Suprapubic skin (tissue), 4 donors: ENCODE data around the gene PVR. TPM values are rescaled to one million over a fixed set of nuclear protein-coding genes. Genes with fewer than 3 reads are reported as not detected.
"Not testable (repeated sequence)": the region's sequence is repeated elsewhere in the genome, so short reads cannot be mapped to it uniquely, and the experiment has no call there.

Experiments
- DNase-seq, 2 donors: peaks; one replicate each; pipeline ENCODE4 v3.0.0-alpha.2; 2019; ENCODE audit warnings: low spot score in 2 of 2
- H3K27ac ChIP-seq: fragments of 200-600 bp; sonication (generic); one replicate; pipeline ENCODE4 v1.5.1; 2019
- H3K27me3 ChIP-seq: fragments of 200-600 bp; sonication (generic); one replicate; pipeline ENCODE4 v1.5.1; 2019
- H3K36me3 ChIP-seq: fragments of 200-600 bp; sonication (generic); one replicate; pipeline ENCODE4 v1.5.1; 2019
- H3K4me1 ChIP-seq: fragments of 200-600 bp; sonication (generic); one replicate; pipeline ENCODE4 v1.5.1; 2019
- H3K4me3 ChIP-seq: fragments of 200-600 bp; sonication (generic); one replicate; pipeline ENCODE4 v1.5.1; 2019; ENCODE audit warnings: mild to moderate bottlenecking
- H3K9me3 ChIP-seq: fragments of 200-600 bp; sonication (generic); one replicate; pipeline ENCODE4 v1.5.1; 2019
- EP300 ChIP-seq: sonication (generic); formaldehyde crosslinking; IDR thresholded peaks from one replicate; pipeline ENCODE4 v1.6.1; 2017; ENCODE audit warnings: antibody characterized with exemption
- POLR2A ChIP-seq, 2 donors: fragments of 450-650 bp; IDR thresholded peaks; one replicate each; pipeline ENCODE4 v1.6.1; 2017; ENCODE audit warnings: antibody characterized with exemption in 2 of 2, mild to moderate bottlenecking in 2 of 2, moderate library complexity in 2 of 2
- POLR2AphosphoS5 ChIP-seq, 3 donors: sonication (generic); formaldehyde crosslinking; IDR thresholded peaks; one replicate each; pipeline ENCODE4 v1.6.1; 2017; ENCODE audit warnings: antibody characterized with exemption in 3 of 3
- WGBS: methylation state at CpG from one replicate; pipeline ENCODE4 v1.1.5; 2018; 5-methylcytosine and 5-hydroxymethylcytosine counted together
- total RNA-seq, 4 donors: library from RNA; depleted of rRNA; stranded (reverse); fragments of >200 nt; gene quantifications; one replicate each; pipeline ENCODE4 v1.1.0, GENCODE V29; 2016
- TF ChIP-seq, protein P1 (sequence below), 2 donors: fragments of 200-600 bp in 1 of 2; fragments of 450-650 bp in 1 of 2; sonication (generic) in 1 of 2; IDR thresholded peaks; one replicate each; pipeline ENCODE4 v1.5.1; 2016 to 2019; ENCODE audit warnings: antibody characterized with exemption in 2 of 2, mild to moderate bottlenecking in 1 of 2, moderate library complexity in 1 of 2

PVR gene
- total RNA-seq, 4 donors from 2014 or later: 14.0 to 24.6 (median 15.5) TPM

DNA sequence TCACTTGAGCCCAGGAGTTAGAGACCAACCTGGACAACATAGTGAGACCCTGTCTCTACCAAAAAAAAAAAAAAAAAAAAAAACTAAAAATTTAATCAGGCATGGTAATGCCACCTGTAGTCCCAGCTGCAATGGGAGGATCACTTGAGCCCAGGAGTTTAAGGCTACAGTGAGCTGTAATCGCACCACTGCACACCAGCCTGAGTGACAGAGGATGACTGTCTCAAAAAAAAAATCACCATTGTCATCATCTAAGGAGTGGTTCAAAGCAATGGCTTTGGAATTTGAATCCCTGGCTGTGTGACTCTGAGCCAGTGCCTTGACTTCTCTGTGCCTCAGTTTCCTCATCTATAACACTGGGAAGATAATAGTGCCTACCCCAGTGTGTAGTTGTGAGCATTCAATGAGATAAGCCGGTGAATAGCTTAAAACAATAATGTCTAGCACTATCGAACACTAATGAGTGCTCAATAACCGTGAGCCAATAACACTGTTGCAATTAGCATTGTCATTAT, 18.8 kb upstream of the PVR start:
- Histone ChIP-seq H3K27ac (no peak overlapping the region), H3K4me3 (no peak overlapping the region), H3K36me3 (no peaks in the 10 kb centered on the region), H3K27me3 (no peaks in the 10 kb centered on the region), H3K4me1 (no peaks in the 10 kb centered on the region), H3K9me3 (no peaks in the 10 kb centered on the region)
- no peak for TF ChIP-seq POLR2AphosphoS5 (IDR thresholded peaks at IDR 0.05)
- no peak for TF ChIP-seq POLR2A (IDR thresholded peaks at IDR 0.05)
- TF ChIP-seq, protein P1, sequence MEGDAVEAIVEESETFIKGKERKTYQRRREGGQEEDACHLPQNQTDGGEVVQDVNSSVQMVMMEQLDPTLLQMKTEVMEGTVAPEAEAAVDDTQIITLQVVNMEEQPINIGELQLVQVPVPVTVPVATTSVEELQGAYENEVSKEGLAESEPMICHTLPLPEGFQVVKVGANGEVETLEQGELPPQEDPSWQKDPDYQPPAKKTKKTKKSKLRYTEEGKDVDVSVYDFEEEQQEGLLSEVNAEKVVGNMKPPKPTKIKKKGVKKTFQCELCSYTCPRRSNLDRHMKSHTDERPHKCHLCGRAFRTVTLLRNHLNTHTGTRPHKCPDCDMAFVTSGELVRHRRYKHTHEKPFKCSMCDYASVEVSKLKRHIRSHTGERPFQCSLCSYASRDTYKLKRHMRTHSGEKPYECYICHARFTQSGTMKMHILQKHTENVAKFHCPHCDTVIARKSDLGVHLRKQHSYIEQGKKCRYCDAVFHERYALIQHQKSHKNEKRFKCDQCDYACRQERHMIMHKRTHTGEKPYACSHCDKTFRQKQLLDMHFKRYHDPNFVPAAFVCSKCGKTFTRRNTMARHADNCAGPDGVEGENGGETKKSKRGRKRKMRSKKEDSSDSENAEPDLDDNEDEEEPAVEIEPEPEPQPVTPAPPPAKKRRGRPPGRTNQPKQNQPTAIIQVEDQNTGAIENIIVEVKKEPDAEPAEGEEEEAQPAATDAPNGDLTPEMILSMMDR (IDR thresholded peaks at IDR 0.05): no peak
- TF ChIP-seq EP300: no peak
- DNase-seq: no peak
- WGBS: 98% methylated on average over 4 of the region's 4 CpGs

DNA sequence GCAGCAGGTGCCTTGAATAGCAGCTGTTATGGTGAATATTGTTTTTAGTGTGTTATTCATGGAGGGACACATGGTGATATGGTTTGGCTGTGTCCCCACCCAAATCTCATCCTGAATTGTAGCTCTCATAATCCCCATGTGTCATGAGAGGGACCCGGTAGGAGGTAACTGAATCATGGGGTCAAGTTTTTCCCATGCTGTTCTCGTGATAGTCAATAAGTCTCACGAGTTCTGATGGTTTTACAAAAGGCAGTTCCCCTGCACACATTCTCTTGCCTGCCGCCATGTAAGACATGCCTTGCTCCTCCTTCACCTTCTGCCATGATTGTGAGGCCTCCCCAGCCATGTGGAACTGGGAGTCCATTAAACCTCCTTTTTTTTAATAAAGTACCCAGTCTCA, 18.1 kb upstream of the PVR start:
- not testable (repeated sequence) for H3K27ac ChIP-seq, H3K36me3 ChIP-seq, H3K4me3 ChIP-seq, H3K9me3 ChIP-seq, H3K4me1 ChIP-seq, H3K27me3 ChIP-seq, DNase-seq
- 93% methylated on average over 4 of the region's 4 CpGs for WGBS

DNA sequence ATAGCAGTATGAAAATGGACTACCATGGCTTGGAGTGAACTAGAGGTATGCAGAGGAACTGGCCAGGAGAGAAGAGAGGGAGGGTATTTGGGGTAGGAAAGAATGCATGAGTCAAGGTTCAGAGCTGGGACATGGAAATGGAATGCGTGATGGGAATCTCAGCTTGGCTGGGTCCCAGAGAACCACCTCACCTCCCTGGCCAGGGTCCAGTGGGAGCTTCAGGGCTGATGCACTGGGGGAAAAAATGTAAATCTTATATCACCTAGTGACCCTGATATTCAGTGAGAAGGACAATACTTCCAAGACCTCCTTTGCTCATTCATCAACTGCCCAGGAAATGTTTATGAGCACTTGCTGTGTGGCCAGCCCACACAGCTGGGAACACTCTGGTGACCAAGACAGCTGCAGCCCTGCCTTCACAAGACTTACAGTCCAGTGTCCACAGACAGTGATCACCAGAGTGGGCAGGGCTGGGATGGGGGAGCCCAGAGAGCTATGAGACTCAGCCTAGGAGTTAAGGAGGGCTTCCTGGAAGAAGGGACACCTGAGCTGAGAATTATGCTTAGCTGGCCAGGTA, 17.6 kb upstream of the PVR start:
- no peak for DNase-seq
- TF ChIP-seq, protein P1 (IDR thresholded peaks at IDR 0.05): no peak
- TF ChIP-seq EP300: no peak
- no peak for TF ChIP-seq POLR2A (IDR thresholded peaks at IDR 0.05)
- no peak for TF ChIP-seq POLR2AphosphoS5 (IDR thresholded peaks at IDR 0.05)
- Histone ChIP-seq H3K9me3 (no peaks in the 10 kb centered on the region), H3K4me1 (no peaks in the 10 kb centered on the region), H3K27me3 (no peaks in the 10 kb centered on the region), H3K36me3 (no peaks in the 10 kb centered on the region), H3K4me3 (no peak overlapping the region), H3K27ac (no peak overlapping the region)
- 33% methylated on average over 1 of the region's 1 CpG for WGBS

DNA sequence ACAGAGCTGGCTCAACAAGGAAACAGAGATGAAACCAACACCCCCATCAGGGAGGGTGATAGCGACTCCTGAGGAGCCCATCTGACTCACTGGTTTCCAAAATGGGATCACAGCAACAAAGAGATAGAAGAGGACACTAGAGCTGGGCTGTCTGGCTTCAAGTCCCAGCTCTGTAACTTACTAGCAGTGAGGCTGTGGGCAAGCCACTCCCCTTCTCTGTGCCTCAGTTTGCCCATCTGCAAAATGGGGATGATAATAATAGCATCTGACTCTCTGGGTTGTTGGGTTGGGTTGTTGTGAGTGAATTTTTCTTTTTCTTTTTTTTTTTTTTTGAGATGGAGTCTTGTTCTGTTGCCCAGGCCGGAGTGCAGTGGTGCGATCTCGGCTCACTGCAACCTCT, 16.1 kb upstream of the PVR start:
- WGBS: 94% methylated on average over 3 of the region's 4 CpGs
- no peak overlapping the region for H3K4me3 ChIP-seq
- no peaks in the 10 kb centered on the region for H3K9me3 ChIP-seq
- TF ChIP-seq POLR2A (IDR thresholded peaks at IDR 0.05) (no peak), POLR2AphosphoS5 (IDR thresholded peaks at IDR 0.05) (no peak), EP300 (no peak)
- TF ChIP-seq, protein P1 (IDR thresholded peaks at IDR 0.05): no peak
- H3K36me3 ChIP-seq: no peaks in the 10 kb centered on the region
- no peaks in the 10 kb centered on the region for H3K4me1 ChIP-seq
- DNase-seq: no peak
- H3K27me3 ChIP-seq: no peaks in the 10 kb centered on the region
- H3K27ac ChIP-seq: no peak overlapping the region

DNA sequence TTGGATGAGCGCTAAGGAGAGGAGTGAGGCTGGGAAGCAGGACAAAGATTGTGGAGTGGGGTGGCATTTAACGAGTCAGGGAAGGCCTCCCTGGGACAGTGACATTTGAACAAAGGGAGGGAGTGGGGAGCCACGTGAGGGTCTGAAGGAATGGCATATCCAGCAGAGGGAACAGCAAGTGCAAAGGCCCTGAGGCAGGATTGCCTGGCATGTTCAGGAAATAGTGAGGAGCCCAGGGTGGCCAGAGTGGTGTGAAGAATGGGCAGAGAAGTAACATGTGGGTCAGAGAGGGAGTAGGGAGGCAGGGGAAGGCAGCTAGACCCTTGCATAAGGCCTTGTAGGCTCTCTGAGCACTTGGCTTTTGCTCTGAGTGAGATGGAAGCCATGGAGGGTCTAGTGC, 14.9 kb upstream of the PVR start:
- no peaks in the 10 kb centered on the region for H3K9me3 ChIP-seq
- DNase-seq: no peak
- no peak overlapping the region for H3K4me3 ChIP-seq
- H3K27ac ChIP-seq: no peak overlapping the region
- H3K36me3 ChIP-seq: no peaks in the 10 kb centered on the region
- 78% methylated on average over 3 of the region's 3 CpGs for WGBS
- no peaks in the 10 kb centered on the region for H3K4me1 ChIP-seq
- TF ChIP-seq POLR2AphosphoS5 (IDR thresholded peaks at IDR 0.05): no peak
- TF ChIP-seq POLR2A (IDR thresholded peaks at IDR 0.05): no peak
- H3K27me3 ChIP-seq: no peaks in the 10 kb centered on the region

DNA sequence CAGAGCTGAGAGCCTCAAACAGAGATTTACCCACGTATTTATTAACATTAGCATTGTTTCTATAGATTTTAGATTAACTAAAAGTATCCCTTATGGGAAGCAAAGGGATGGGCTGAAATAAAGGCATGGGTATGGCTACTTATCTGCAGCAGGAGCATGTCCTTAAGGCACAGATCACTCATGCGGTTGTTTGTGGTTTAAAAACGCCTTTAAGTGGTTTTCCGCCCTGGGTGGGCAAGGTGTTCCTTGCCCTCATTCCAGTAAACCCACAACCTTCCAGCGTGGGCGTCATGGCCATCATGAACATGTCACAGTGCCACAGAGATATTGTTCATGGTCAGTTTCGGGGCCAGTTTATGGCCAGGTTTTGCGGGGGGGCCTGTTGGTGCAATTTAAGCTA, 12.1 kb upstream of the PVR start:
- WGBS: 79% methylated on average over 8 of the region's 8 CpGs
- H3K9me3 ChIP-seq, H3K27me3 ChIP-seq, H3K27ac ChIP-seq, H3K4me1 ChIP-seq, H3K36me3 ChIP-seq, H3K4me3 ChIP-seq, DNase-seq: not testable (repeated sequence)

DNA sequence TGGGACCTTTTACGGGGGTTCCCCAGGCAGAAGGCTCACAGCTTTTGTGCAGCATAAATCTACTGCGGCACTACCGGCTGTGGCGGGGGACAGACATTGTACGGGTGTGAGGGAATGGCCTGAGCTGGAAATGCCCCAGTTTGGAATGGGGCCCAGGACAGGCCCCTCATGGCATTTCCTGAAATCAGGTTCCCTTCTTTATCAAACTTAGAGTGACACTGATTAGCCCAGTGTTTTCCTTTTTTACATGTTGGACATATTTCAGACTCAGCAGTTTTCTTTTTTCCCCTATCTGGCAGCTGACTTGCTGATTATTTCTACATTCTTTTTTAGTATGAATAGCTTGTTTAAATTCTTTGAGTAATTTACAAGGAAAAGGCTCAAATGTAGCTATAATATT, 9.7 kb upstream of the PVR start:
- not testable (repeated sequence) for H3K4me3 ChIP-seq, H3K27ac ChIP-seq, H3K27me3 ChIP-seq, DNase-seq, H3K36me3 ChIP-seq, H3K4me1 ChIP-seq, H3K9me3 ChIP-seq
- 16% methylated on average over 5 of the region's 5 CpGs for WGBS
